Left ventricle myocardium inferior (tissue), 1 donor: ENCODE measurements around the gene CELF2. TPM values are rescaled to one million over a fixed set of nuclear protein-coding genes. Genes with fewer than 3 reads are reported as not detected.
A peak's percentile ranks its signal among the peaks of the same experiment; 100 is the strongest.

ENCODE experiments used
- DNase-seq: peaks from one replicate; pipeline ENCODE4 v3.0.0-alpha.2; 2020
- H3K27ac ChIP-seq: fragments of 200-600 bp; replicated peaks from 2 replicates; pipeline ENCODE4 v1.8.0; 2021
- H3K27me3 ChIP-seq: fragments of 200-600 bp; 2 replicates; pipeline ENCODE4 v1.8.0; 2021; ENCODE audit warnings: low read depth
- H3K36me3 ChIP-seq: fragments of 200-600 bp; 2 replicates; pipeline ENCODE4 v1.8.0; 2021
- H3K4me1 ChIP-seq: fragments of 200-600 bp; 2 replicates; pipeline ENCODE4 v1.8.0; 2021
- H3K4me3 ChIP-seq: fragments of 200-600 bp; 2 replicates; pipeline ENCODE4 v1.8.0; 2021; ENCODE audit warnings: mild to moderate bottlenecking, moderate library complexity
- H3K9me3 ChIP-seq: fragments of 200-600 bp; replicated peaks from 2 replicates; pipeline ENCODE4 v1.8.0; 2021
- intact Hi-C: fragments of 100-400 bp; cut with micrococcal nuclease; formaldehyde crosslinking; loops from one replicate; pipeline ENCODE4 v1.11.0; 2022
- total RNA-seq: library from RNA; stranded (reverse); fragmentation: NEBNext Ultra II Directional; extraction: Animal tissue kit (Norgen Biotek cat#: 25700); gene quantifications from one replicate; pipeline ENCODE4 v1.2.1, GENCODE V29; 2021
- TF ChIP-seq, protein P1 (sequence below): fragments of 200-600 bp; IDR thresholded peaks from 2 replicates; pipeline ENCODE4 v1.8.0; 2021; ENCODE audit warnings: antibody characterized with exemption, mild to moderate bottlenecking, borderline replicate concordance
- donor health status: DM: no; HTN: yes; CAD: no; lungs with severe emphysema.

Gene CELF2
- total RNA-seq, 1 donor from 2014 or later, result 74.9 TPM

DNA sequence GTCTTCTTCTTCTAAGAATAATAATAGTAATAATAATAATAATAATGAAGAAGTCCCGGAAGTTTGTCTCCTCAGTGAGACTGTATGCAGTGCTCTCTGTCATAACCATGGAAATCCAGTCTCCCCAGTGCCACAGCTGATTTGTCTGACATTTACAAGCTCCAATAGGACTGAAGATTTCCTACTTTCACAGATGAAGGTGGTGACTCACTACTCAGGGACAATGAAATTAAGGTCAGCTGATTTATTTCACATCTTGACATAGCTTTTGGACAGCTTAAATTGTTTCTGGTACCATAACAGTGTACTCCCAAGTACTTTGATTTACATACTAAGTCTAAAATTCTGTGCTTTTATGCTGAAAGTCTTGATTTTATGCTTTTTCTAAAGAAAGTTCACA lies 6.9 kb downstream of the CELF2 start:
- no peak overlapping the region for H3K4me3 ChIP-seq
- H3K27me3 ChIP-seq, result no peaks in the 10 kb centered on the region
- H3K9me3 ChIP-seq, result no peaks in the 10 kb centered on the region
- DNase-seq, result no peak
- H3K36me3 ChIP-seq, result no peaks in the 10 kb centered on the region
- intact Hi-C loops, result no loop called here
- TF ChIP-seq, protein P1, sequence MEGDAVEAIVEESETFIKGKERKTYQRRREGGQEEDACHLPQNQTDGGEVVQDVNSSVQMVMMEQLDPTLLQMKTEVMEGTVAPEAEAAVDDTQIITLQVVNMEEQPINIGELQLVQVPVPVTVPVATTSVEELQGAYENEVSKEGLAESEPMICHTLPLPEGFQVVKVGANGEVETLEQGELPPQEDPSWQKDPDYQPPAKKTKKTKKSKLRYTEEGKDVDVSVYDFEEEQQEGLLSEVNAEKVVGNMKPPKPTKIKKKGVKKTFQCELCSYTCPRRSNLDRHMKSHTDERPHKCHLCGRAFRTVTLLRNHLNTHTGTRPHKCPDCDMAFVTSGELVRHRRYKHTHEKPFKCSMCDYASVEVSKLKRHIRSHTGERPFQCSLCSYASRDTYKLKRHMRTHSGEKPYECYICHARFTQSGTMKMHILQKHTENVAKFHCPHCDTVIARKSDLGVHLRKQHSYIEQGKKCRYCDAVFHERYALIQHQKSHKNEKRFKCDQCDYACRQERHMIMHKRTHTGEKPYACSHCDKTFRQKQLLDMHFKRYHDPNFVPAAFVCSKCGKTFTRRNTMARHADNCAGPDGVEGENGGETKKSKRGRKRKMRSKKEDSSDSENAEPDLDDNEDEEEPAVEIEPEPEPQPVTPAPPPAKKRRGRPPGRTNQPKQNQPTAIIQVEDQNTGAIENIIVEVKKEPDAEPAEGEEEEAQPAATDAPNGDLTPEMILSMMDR, result no peak
- peak overlapping the region; percentile 4 for H3K27ac ChIP-seq
- peaks cover 84% of the 10 kb centered on the region for H3K4me1 ChIP-seq

DNA sequence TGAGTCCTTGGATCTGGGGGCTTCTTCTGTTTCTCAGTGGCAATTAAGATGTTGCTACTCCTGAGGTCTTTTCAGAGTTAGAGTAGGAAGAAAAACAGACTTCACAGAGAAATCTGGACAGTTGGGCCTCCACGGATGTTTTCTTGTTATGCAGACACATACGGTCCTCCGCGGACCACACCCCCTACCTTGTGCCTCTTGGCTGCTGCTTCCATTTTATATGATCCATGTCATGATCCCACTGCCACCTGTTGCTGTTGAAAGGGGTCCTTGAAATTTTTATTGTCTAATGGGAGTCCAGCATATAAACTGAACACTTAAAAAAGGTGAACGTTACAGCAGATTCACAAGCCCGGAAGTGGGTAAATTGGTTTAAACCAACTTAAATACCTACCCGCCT lies 8.3 kb downstream of the CELF2 start:
- intact Hi-C loops, result no loop called here
- H3K27ac ChIP-seq, result peak overlapping the region; percentile 57

DNA sequence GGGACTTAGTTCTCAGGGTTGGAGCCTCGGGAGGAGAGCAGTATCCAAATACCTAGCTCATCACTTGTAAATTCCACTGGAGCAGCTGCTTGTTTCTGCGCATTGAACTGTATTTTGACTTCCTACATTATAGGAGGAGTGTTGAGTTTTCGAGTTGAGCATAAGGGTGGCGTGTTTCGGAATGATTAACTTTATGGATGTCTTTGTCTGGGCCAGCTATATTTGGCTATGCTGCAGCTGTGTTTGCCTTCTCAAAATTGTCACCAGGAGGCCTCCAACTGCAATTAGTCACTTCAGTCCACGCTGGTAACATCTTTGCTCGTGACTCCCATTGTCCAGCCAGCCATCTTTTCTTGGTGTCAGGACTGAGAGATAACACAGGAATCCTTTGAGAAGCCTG lies 9.1 kb downstream of the CELF2 start:
- Histone ChIP-seq H3K9me3 (no peaks in the 10 kb centered on the region), H3K27ac (peak overlapping the region; percentile 57), H3K4me1 (peaks cover 78% of the 10 kb centered on the region), H3K36me3 (no peaks in the 10 kb centered on the region), H3K4me3 (no peak overlapping the region), H3K27me3 (no peaks in the 10 kb centered on the region)
- no peak for DNase-seq
- intact Hi-C loops, result no loop called here
- TF ChIP-seq, protein P1, result peak; percentile 29

More for the DNA sequence above, 8.3 kb downstream of the CELF2 start:
- TF ChIP-seq, protein P1, result no peak
- H3K4me3 ChIP-seq, result no peak overlapping the region
- H3K36me3 ChIP-seq, result no peaks in the 10 kb centered on the region
- DNase-seq, result no peak
- peaks cover 84% of the 10 kb centered on the region for H3K4me1 ChIP-seq
- no peaks in the 10 kb centered on the region for H3K9me3 ChIP-seq
- no peaks in the 10 kb centered on the region for H3K27me3 ChIP-seq

DNA sequence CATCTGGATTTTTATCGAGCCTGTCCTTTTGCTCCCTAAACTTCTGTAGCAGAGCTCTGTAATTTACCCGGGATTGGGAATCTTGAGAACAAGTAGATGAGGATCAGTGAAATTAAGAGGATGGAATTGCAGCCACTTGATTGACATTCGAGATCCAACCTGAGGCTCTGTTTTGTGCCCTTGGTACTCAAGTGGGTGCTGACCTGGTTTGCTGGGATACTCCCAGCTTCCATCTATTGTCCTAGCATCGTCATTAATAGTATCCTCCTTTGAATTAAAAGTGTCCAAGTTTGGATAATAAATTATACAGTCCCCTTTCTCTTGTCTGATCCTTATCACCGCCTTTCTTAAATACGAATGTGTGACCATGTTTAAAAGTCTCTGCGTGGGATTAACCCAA lies 17.1 kb downstream of the CELF2 start:
- no peak for DNase-seq
- TF ChIP-seq, protein P1, result no peak
- intact Hi-C loops, result no loop called here
- no peaks in the 10 kb centered on the region for H3K27me3 ChIP-seq
- no peaks in the 10 kb centered on the region for H3K9me3 ChIP-seq
- no peak overlapping the region for H3K4me3 ChIP-seq
- H3K4me1 ChIP-seq, result peaks cover 75% of the 10 kb centered on the region
- no peaks in the 10 kb centered on the region for H3K36me3 ChIP-seq
- peak overlapping the region; percentile 72 for H3K27ac ChIP-seq

DNA sequence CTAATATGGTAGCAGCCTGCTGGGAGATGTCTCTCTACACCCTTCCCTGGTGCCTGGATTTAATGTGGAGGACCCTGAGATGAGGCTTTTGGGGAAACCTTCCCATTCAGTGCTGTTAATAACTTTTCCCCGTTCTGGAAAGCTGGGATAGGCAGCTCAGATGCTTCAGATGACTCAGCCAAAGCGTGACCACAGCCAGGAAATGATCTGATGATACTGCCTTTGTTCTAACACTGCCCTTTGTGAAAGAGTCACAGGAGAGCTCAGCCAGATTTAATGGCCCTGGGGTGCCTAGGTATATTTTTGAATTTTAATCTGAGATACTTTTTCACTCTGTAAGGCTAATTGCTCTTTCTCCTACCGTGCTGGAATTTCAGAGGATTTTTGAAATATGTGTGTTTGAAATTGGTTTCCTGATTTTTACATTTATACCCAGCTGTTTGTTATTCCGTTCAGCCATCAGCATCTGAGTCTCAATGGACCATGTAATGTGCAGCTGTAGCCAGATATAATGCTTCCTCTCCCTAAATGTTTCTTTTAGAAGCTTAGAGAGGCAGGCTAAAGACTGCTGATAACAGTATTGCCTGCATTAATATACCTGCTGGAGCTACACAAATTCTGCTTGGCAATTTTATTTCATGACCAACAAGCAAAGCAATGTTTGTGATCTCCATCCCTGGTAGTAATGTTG lies 17.8 kb downstream of the CELF2 start:
- Histone ChIP-seq H3K9me3 (no peaks in the 10 kb centered on the region), H3K4me1 (peaks cover 74% of the 10 kb centered on the region), H3K27ac (peak overlapping the region; percentile 72), H3K4me3 (no peak overlapping the region), H3K36me3 (no peaks in the 10 kb centered on the region), H3K27me3 (no peaks in the 10 kb centered on the region)
- intact Hi-C loops, result no loop called here
- TF ChIP-seq, protein P1, result no peak
- DNase-seq, result no peak
